Inflammatory macrophage treated with lipopolysaccharide for 4 hours (primary cell): ENCODE measurements around the gene PTK6.
"Not testable (repeated sequence)": the region's sequence is repeated elsewhere in the genome, so short reads cannot be mapped to it uniquely, and the experiment has no call there.

Experiments
- DNase-seq: peaks from one replicate; pipeline ENCODE4 v3.0.0-alpha.2; 2020

Gene PTK6

GRCh38 chr20:63490416-63490815 is 46.8 kb downstream of the PTK6 start:
- DNase-seq: no peak

DNA sequence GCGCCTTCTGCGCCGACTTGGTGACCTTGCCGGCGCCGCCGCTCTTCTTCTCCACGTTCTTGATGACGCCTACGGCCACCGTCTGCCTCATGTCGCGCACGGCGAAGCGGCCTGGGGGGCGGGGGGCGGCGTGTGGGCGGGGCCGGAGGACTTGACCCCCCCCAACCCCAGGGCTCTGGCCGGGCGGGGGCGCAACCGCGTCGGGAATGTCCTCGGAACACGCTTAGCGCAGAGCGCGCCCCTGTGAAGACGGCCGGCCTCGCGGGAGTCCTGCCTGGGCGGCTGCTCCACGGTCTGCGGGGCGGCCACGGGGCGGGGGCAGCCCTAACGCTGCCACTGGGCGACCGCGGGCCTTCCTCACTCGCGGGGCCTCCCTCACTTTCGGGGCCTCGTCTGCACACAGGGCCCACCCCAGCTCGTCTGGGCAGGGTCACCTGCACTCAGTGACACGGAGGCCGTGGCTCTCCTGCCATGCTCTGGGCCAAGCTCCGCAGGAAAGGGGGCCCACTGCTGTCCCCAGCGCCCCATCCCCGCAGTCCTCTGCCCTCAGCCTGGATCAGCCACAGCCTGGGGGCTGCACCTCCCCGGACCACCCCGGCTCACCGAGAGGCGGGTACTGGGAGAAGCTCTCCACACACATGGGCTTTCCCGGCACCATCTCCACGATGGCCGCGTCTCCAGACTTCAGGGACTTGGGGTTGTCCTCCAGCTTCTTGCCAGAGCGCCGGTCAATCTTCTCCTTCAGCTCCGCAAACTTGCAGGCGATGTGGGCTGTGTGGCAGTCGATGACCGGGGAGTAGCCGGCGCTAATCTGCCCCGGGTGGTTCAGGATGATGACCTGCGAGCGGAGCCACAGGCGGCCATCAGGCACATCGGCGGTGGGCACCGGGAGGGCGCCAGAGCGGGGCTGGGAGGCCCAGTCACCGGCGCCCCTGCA is 48.6 kb downstream of the PTK6 start:
- DNase-seq: no peak

- DNase-seq: no peak
Observed at GRCh38 chr20:63487781-63488241, 49.4 kb downstream of the PTK6 start.

- no peak for DNase-seq
Observed at GRCh38 chr20:63487116-63487764, 49.9 kb downstream of the PTK6 start.

DNA sequence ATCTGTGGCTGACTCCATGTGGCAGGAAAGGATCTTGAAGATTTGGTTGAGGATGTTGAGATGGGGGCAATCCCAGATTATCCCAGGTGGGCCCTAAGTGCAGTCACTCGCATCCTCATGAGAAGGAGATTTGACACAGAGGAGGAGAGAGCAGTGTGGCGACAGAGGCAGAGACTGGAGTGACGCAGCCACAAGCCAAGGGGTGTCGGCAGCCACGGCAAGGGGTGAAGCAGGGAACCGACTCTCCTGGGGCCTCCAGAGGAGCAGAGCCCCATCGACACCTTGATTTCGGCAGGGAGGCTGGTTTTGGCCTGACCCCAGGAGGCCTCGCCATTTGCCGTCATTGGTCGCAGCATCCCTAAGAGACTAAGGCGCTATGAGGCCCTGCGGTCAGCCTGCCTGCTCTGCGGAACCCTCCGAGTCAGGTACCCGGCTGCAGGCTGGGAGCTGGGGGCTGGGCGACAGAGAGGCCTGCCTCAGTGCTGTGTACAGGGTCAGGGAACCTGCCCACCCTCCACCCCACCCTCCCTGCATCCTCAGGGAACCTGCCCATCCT is 50.8 kb downstream of the PTK6 start:
- DNase-seq: no peak

DNA sequence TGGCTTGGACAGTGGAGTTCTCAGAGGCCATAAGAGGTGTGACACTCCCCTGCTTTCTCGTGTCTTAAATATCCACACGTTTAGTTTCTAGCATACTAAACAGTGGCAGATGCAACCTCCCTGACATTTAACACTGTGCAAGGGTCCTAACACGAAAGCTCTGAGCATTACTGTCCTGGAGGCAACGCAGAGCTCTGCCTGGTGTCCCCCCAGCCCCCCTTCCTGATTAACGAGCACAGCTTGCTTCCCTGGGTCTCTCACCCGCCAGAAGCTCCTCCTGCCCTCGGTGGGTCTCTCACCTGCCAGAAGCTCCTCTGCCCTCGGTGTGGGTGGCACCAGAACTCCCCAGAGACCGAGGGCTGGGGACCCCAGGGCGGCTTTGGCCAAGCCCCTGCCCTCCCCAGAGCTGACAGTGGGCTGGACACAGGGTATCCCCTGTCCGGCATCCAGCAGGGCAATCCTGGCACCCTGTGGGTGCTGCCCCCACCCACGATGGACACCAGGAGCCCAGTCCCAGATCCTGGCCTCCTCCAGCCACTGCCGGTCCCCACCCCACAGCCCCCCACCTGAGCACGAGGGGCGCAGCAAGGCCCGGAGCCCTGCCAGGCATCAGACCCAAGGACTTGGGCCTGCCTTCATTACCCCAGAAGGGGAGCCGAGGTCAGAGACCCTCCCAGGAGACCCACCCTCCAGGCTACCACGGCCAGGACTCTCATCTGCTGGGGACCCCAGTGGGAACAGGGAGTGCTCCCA is 52.3 kb downstream of the PTK6 start:
- DNase-seq: no peak

DNA sequence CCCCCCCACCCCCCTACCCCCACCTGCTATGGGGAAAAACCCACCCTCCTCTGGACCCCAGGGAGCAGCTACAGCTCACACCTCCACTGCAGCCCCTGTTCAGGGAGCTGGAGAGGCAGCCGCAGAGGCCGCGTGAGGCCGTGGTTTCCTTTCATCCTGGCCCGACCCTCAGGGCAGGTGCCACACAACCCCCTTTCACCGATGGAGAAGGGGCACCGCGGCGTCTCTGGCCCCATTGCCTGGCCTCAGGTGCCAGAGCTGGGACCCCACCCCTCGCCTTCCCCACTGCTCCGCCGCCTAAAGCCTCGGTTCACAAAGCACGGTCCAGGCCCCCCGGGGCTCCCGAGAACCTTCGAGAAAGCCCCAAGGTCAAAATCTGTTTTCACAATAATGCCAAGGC is 52.9 kb downstream of the PTK6 start:
- no peak for DNase-seq

- DNase-seq: no peak
Observed at GRCh38 chr20:63483834-63484233, 53.3 kb downstream of the PTK6 start.

DNA sequence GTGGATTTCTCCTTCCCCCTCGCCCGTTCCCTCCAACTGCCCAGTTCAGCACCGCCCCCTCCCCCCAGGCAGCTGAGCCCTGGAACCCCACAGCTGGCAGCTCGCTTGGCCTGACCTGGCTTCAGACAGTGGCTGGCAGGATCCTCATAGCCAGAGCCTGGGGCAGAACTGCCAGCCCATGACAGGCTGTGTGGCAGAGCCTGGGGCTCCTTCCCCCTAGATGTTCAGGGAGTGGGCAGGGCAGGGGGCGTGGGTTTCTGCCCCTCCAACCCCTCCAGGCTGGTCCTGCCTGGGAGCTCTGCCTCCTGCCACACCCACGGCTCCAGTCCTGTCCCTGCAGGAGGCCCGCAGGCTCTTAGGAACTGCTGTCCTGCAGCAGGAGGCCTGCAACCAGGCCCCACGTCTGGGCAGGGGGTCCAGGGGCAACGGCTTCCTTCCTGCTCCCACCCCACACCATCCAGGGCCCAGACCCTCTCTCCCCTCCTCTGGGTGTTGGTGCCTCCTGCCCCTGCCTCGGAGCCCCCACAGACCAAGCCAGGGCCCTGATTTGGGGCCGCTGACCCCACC is 55.1 kb downstream of the PTK6 start:
- no peak for DNase-seq

- no peak for DNase-seq
Observed at GRCh38 chr20:63481503-63481902, 55.7 kb downstream of the PTK6 start.

GRCh38 chr20:63479695-63480419 is 57.3 kb downstream of the PTK6 start:
- DNase-seq: not testable (repeated sequence)

GRCh38 chr20:63478346-63479302 is 58.6 kb downstream of the PTK6 start:
- DNase-seq: no peak
